A549 (cell line): ENCODE results near the gene NDUFB4. TPM values are rescaled to one million over a fixed set of nuclear protein-coding genes. Genes with fewer than 3 reads are reported as not detected.
"Not testable (repeated sequence)": the region's sequence is repeated elsewhere in the genome, so short reads cannot be mapped to it uniquely, and the experiment has no call there.

ENCODE experiments used
- ATAC-seq, 2 experiments: fragments of 200-7000 bp in 1 of 2; fragments of >200 bp in 1 of 2; cut with Nextera tagmentation in 1 of 2; cut with Tn5 transposase in 1 of 2; 3 replicates each; pipeline versions ENCODE4 v1.8.0 to v1.9.1; 2018 to 2020; ENCODE audit warnings: mild to moderate bottlenecking in 1 of 2, moderate library complexity in 1 of 2
- CTCF ChIA-PET: fragments of 300-600 bp; sonication (Branson Sonifier 250); formaldehyde crosslinking; extraction: SDS; loops from one replicate; lab custom pipeline; 2021; ENCODE audit warnings: antibody characterized with exemption, inconsistent platforms; lab: Yijun Ruan, JAX
- POLR2A ChIA-PET: fragments of 350-600 bp; formaldehyde crosslinking; extraction: SDS; loops from one replicate; lab custom pipeline; 2021; ENCODE audit warnings: antibody characterized with exemption, inconsistent platforms; lab: Yijun Ruan, JAX
- DNase-seq, 2 experiments: peaks; one replicate each; pipeline versions ENCODE4 v3.0.0 to v3.0.0-alpha.2; 2011 to 2016; ENCODE audit warnings: low read depth in 1 of 2, low spot score in 1 of 2
- FAIRE-seq: peaks from 2 replicates; lab custom pipeline; 2011; peaks lifted over from hg19 to GRCh38; lab: Jason Lieb, UNC
- H3K27ac ChIP-seq, 2 experiments: fragments of >200 bp; sonication (Bioruptor Twin); formaldehyde crosslinking; 3 replicates each; pipeline ENCODE4 v1.5.1; 2016 to 2017
- H3K4me1 ChIP-seq: fragments of >200 bp; sonication (Bioruptor Twin); formaldehyde crosslinking; 3 replicates; pipeline ENCODE4 v1.6.1; 2016
- H3K4me2 ChIP-seq: fragments of >200 bp; sonication (Bioruptor Twin); formaldehyde crosslinking; 3 replicates; pipeline ENCODE4 v1.6.1; 2016
- H3K4me3 ChIP-seq: fragments of >200 bp; sonication (Bioruptor Twin); formaldehyde crosslinking; 3 replicates; pipeline ENCODE4 v1.5.1; 2016
- H3K9me3 ChIP-seq: fragments of >200 bp; sonication (Bioruptor Twin); formaldehyde crosslinking; 3 replicates; pipeline ENCODE4 v1.6.1; 2016
- CBX8 ChIP-seq: fragments of 200-600 bp; sonication (generic); IDR thresholded peaks from 2 replicates; pipeline ENCODE4 v1.6.1; 2016
- CHD4 ChIP-seq: fragments of 200-600 bp; sonication (generic); IDR thresholded peaks from 2 replicates; pipeline ENCODE4 v1.6.1; 2016; ENCODE audit warnings: antibody characterized with exemption, mild to moderate bottlenecking, borderline replicate concordance
- ESRRA ChIP-seq: fragments of 150-350 bp; IDR thresholded peaks from 2 replicates; pipeline ENCODE4 v1.6.1; 2014; ENCODE audit warnings: mild to moderate bottlenecking, low read length, borderline replicate concordance
- FOSL2 ChIP-seq, 2 experiments: fragments of 450-650 bp in 1 of 2; fragments of >200 bp in 1 of 2; sonication (Bioruptor Twin) in 1 of 2; formaldehyde crosslinking; IDR thresholded peaks; 2 replicates each; pipeline versions ENCODE4 v1.5.0 to v1.6.1; 2016 to 2020; ENCODE audit warnings: mild to moderate bottlenecking in 1 of 2, moderate library complexity in 1 of 2
- FOXS1 ChIP-seq: fragments of 250-450 bp; sonication (Bioruptor Pico); IDR thresholded peaks from 2 replicates; pipeline ENCODE4 v1.5.0; 2020; ENCODE audit warnings: mild to moderate bottlenecking, moderate library complexity
- HDAC2 ChIP-seq: fragments of 200-600 bp; sonication (generic); IDR thresholded peaks from 2 replicates; pipeline ENCODE4 v1.6.1; 2016
- HEYL ChIP-seq: fragments of 250-450 bp; sonication (Bioruptor Pico); IDR thresholded peaks from 2 replicates; pipeline ENCODE4 v1.8.0; 2021; ENCODE audit warnings: mild to moderate bottlenecking, moderate library complexity
- POLR2A ChIP-seq: IDR thresholded peaks from 2 replicates; pipeline ENCODE4 v1.6.1; 2012; ENCODE audit warnings: mild to moderate bottlenecking, low read length
- POLR2AphosphoS2 ChIP-seq: conservative IDR thresholded peaks from 2 replicates; pipeline ENCODE4 v1.6.1; 2012; ENCODE audit warnings: low read length, improper control_type of control experiment, inconsistent platforms
- RAD21 ChIP-seq, 2 experiments: fragments of >200 bp in 1 of 2; sonication (Bioruptor Twin) in 1 of 2; formaldehyde crosslinking in 1 of 2; IDR thresholded peaks in 1 of 2; conservative IDR thresholded peaks in 1 of 2; 2 replicates in 1 of 2; 3 replicates in 1 of 2; pipeline ENCODE4 v1.6.1; 2012 to 2018; ENCODE audit warnings: inconsistent platforms in 1 of 2
- RCOR1 ChIP-seq: fragments of 150-350 bp; IDR thresholded peaks from 2 replicates; pipeline ENCODE4 v1.6.1; 2014; ENCODE audit warnings: antibody characterized with exemption, low read length, low read depth
- RFX5 ChIP-seq: fragments of 450-650 bp; IDR thresholded peaks from 2 replicates; pipeline ENCODE4 v1.7.1; 2014; ENCODE audit warnings: antibody characterized with exemption, mild to moderate bottlenecking, moderate library complexity
- RNF2 ChIP-seq: fragments of 200-600 bp; sonication (generic); IDR thresholded peaks from 2 replicates; pipeline ENCODE4 v1.6.1; 2016; ENCODE audit warnings: low read depth, mild to moderate bottlenecking, antibody characterized with exemption, moderate library complexity, borderline replicate concordance
- SMC3 ChIP-seq: fragments of >200 bp; sonication (Bioruptor Twin); formaldehyde crosslinking; IDR thresholded peaks from 3 replicates; pipeline ENCODE4 v1.6.1; 2018; ENCODE audit warnings: inconsistent platforms
- ZC3H11A ChIP-seq: fragments of 450-650 bp; IDR thresholded peaks from 2 replicates; pipeline ENCODE4 v1.6.1; 2014; ENCODE audit warnings: antibody characterized with exemption, mild to moderate bottlenecking
- ZNF302 ChIP-seq: fragments of 250-450 bp; sonication (Bioruptor Pico); IDR thresholded peaks from 2 replicates; pipeline ENCODE4 v1.9.0; 2021; ENCODE audit warnings: inconsistent platforms, mild to moderate bottlenecking, moderate library complexity
- WGBS: methylation state at CpG from one replicate; pipeline ENCODE4 v1.1.6; 2017; ENCODE audit errors: missing lambda C conversion rate; 5-methylcytosine and 5-hydroxymethylcytosine counted together
- polyA plus RNA-seq, 4 experiments: library from polyadenylated mRNA; depleted of rRNA in 3 of 4; stranded (reverse); fragments of >200 nt; fragmentation: RNase III in 1 of 4; extraction: RNeasy Plus Mini Kit Qiagen cat#74134 plus additional on column Dnase treatment in 1 of 4; gene quantifications; 2 replicates in 3 of 4; 3 replicates in 1 of 4; pipeline ENCODE4 v1.2.3, GENCODE V29; 2011 to 2017
- TF ChIP-seq, protein P1 (sequence below): fragments of 450-650 bp; IDR thresholded peaks from 2 replicates; pipeline ENCODE4 v1.6.1; 2014; ENCODE audit warnings: antibody characterized with exemption
- TF ChIP-seq, protein P2 (sequence below): fragments of 200-600 bp; sonication (generic); IDR thresholded peaks from 2 replicates; pipeline ENCODE4 v1.6.1; 2016; ENCODE audit warnings: antibody characterized with exemption, mild to moderate bottlenecking, moderate library complexity
- TF ChIP-seq, protein P3 (sequence below): fragments of >200 bp; sonication (Bioruptor Twin); formaldehyde crosslinking; IDR thresholded peaks from 3 replicates; pipeline ENCODE4 v1.5.1; 2016

Gene NDUFB4
- polyA plus RNA-seq, 2 of the 4 experiments (the other 2 are of a cell fraction) = 239 to 686 TPM

DNA sequence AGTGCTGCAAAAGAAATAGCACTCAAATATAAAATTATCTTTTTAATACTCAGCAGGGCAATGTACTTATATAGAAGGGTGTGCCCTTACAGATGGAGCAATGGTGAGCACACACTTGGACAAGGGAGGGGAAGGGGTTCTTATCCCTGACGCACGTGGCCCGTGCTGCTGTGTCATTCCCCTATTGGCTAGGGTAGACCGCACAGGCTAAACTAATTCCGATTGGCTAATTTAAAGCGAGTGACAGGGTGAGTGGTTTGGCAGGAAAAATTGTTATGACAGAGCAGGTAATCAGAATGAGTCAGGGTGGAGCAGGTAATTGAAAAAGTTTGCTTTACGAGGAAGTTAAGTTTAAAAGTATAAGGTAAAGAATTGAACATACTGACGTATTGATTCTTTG is 20.6 kb downstream of the NDUFB4 start:
- FAIRE-seq, H3K4me1 ChIP-seq, H3K4me3 ChIP-seq, ATAC-seq, H3K9me3 ChIP-seq, DNase-seq, POLR2A ChIA-PET, H3K4me2 ChIP-seq, H3K27ac ChIP-seq: not testable (repeated sequence)
- WGBS = 80% methylated on average over 8 of the region's 8 CpGs
- CTCF ChIA-PET = interaction anchor here (0.9 to 1.1 kb wide), 2 partner anchors 49 to 56 kb away, joined by 3 to 4 read pairs; no protein-coding TSS in a partner anchor

DNA sequence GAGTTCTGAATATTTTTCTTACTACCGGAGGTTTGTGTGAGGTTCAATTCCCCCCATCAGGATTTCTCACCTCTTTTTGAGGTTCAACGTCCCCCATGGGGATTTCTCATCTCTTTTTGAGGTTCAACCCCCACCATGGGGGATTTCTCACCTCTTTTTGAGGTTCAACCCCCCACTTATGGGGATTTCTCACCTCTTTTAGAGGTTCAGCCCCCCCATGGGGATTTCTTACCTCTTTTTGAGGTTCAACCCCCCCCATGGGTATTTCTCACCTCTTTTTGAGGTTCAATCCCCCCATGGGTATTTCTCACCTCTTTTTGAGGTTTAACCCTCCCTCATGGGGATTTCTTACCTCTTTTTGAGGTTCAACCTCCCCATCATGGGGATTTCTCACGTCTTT is 26.3 kb downstream of the NDUFB4 start:
- no peak for DNase-seq
- Histone ChIP-seq H3K4me3 (no peak overlapping the region), H3K9me3 (no peaks in the 10 kb centered on the region), H3K4me1 (peaks cover 20% of the 10 kb centered on the region; the same call in 2 of the 3 replicates), H3K27ac (peak overlapping the region; percentile 39 to 56; a peak in 5 of 6 replicates), H3K4me2 (peak overlapping the region; percentile 42)
- TF ChIP-seq FOSL2 (IDR thresholded peaks at IDR 0.05) (no peak), FOSL2 (CRISPR knock-in tag; IDR thresholded peaks at IDR 0.05) (no peak), RFX5 (no peak), RCOR1 (no peak), POLR2A (no peak), CHD4 (no peak), RNF2 (no peak), ZNF302 (CRISPR knock-in tag) (no peak)
- TF ChIP-seq, protein P1, sequence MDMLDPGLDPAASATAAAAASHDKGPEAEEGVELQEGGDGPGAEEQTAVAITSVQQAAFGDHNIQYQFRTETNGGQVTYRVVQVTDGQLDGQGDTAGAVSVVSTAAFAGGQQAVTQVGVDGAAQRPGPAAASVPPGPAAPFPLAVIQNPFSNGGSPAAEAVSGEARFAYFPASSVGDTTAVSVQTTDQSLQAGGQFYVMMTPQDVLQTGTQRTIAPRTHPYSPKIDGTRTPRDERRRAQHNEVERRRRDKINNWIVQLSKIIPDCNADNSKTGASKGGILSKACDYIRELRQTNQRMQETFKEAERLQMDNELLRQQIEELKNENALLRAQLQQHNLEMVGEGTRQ = no peak
- TF ChIP-seq, protein P2, sequence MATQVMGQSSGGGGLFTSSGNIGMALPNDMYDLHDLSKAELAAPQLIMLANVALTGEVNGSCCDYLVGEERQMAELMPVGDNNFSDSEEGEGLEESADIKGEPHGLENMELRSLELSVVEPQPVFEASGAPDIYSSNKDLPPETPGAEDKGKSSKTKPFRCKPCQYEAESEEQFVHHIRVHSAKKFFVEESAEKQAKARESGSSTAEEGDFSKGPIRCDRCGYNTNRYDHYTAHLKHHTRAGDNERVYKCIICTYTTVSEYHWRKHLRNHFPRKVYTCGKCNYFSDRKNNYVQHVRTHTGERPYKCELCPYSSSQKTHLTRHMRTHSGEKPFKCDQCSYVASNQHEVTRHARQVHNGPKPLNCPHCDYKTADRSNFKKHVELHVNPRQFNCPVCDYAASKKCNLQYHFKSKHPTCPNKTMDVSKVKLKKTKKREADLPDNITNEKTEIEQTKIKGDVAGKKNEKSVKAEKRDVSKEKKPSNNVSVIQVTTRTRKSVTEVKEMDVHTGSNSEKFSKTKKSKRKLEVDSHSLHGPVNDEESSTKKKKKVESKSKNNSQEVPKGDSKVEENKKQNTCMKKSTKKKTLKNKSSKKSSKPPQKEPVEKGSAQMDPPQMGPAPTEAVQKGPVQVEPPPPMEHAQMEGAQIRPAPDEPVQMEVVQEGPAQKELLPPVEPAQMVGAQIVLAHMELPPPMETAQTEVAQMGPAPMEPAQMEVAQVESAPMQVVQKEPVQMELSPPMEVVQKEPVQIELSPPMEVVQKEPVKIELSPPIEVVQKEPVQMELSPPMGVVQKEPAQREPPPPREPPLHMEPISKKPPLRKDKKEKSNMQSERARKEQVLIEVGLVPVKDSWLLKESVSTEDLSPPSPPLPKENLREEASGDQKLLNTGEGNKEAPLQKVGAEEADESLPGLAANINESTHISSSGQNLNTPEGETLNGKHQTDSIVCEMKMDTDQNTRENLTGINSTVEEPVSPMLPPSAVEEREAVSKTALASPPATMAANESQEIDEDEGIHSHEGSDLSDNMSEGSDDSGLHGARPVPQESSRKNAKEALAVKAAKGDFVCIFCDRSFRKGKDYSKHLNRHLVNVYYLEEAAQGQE = no peak
- CTCF ChIA-PET = interaction anchor here (0.6 to 2.5 kb wide), 32 partner anchors 8 to 685 kb away, joined by 3 to 30 read pairs (median 3); partner anchors contain the start of genes GTF2E1, HGD, NDUFB4 and RABL3
- POLR2A ChIA-PET = interaction anchor here (0.9 to 1.0 kb wide), 2 partner anchors 56 to 172 kb away, joined by 3 read pairs; no protein-coding TSS in a partner anchor
- no peak for ATAC-seq
- 46% methylated on average over 3 of the region's 3 CpGs for WGBS
- FAIRE-seq = no peak

DNA sequence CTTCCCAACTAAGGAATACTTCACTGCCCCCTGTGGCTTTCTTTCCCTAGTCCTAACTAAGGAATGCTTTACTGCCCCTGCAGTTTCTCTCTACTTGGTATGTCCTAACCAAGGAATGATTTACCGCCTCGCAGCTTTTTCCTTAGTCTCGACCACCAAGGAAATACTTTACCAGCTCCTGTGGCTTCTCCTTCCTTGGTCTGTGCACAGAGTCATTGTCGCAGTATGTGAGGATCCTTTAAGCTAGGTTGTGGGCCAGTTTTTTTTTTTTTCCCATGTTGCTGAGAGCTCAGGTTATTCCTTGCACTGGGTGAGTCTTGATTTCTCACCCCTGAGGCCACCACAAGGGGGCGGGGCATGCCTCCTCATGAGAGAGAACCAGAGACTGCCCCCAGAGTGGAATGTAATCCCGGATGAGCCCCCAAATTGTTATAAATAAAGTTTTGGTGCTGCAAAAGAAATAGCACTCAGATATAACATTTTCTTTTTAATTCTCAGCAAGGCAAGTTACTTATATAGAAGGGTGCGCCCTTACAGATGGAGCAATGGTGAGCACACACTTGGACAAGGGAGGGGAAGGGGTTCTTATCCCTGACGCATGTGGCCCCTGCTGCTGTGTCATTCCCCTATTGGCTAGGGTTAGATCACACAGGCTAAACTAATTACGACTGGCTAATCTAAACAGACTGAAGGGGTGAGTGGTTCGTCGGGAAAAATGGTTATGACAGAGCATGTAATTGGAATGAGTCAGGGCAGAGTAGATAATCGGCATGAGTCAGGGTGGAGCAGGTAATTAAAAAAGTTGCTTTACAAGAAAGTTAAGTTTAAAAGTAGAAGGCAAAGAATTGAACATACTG is 27.0 kb downstream of the NDUFB4 start:
- peak; percentile 48 to 79 for DNase-seq
- Histone ChIP-seq H3K4me2 (peak overlapping the region; percentile 42), H3K4me3 (no peak overlapping the region), H3K27ac (peak overlapping the region; percentile 39 to 56; a peak in 5 of 6 replicates), H3K9me3 (no peaks in the 10 kb centered on the region), H3K4me1 (peaks cover 20% of the 10 kb centered on the region; the same call in 2 of the 3 replicates)
- POLR2A ChIA-PET = interaction anchor here (0.7 to 1.0 kb wide), 3 partner anchors 55 to 172 kb away, joined by 3 read pairs; no protein-coding TSS in a partner anchor
- ATAC-seq = peak; percentile 86 to 92
- FAIRE-seq = no peak
- CTCF ChIA-PET = interaction anchor here (0.6 to 2.5 kb wide), 32 partner anchors 9 to 684 kb away, joined by 3 to 30 read pairs (median 3); partner anchors contain the start of genes GTF2E1, HGD, NDUFB4 and RABL3
- TF ChIP-seq, protein P1 = no peak
- TF ChIP-seq ZC3H11A (no peak), HDAC2 (no peak), FOXS1 (CRISPR knock-in tag) (no peak), SMC3 (peak; percentile 90), HEYL (CRISPR knock-in tag) (no peak), ESRRA (no peak), FOSL2 (IDR thresholded peaks at IDR 0.05) (no peak), FOSL2 (CRISPR knock-in tag; IDR thresholded peaks at IDR 0.05) (peak; percentile 20; the same call in 1 of the 2 replicates), RAD21 (conservative IDR thresholded peaks at IDR 0.05 in 1 of 2, IDR thresholded peaks at IDR 0.05 in 1 of 2) (peak; percentile 92 to 95), POLR2A (no peak), POLR2AphosphoS2 (no peak), CBX8 (no peak)
- TF ChIP-seq, protein P3, sequence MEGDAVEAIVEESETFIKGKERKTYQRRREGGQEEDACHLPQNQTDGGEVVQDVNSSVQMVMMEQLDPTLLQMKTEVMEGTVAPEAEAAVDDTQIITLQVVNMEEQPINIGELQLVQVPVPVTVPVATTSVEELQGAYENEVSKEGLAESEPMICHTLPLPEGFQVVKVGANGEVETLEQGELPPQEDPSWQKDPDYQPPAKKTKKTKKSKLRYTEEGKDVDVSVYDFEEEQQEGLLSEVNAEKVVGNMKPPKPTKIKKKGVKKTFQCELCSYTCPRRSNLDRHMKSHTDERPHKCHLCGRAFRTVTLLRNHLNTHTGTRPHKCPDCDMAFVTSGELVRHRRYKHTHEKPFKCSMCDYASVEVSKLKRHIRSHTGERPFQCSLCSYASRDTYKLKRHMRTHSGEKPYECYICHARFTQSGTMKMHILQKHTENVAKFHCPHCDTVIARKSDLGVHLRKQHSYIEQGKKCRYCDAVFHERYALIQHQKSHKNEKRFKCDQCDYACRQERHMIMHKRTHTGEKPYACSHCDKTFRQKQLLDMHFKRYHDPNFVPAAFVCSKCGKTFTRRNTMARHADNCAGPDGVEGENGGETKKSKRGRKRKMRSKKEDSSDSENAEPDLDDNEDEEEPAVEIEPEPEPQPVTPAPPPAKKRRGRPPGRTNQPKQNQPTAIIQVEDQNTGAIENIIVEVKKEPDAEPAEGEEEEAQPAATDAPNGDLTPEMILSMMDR = peak; percentile 77
- WGBS = 37% methylated on average over 12 of the region's 12 CpGs
